Thyroid gland (tissue), 4 donors: Measurements from ENCODE around the gene SPARC.

Source experiments
- POLR2A ChIP-seq, 2 donors: fragments of 450-650 bp; IDR thresholded peaks; one replicate each; pipeline ENCODE4 v1.6.1; 2017; ENCODE audit warnings: antibody characterized with exemption in 2 of 2, mild to moderate bottlenecking in 2 of 2, moderate library complexity in 1 of 2
- TF ChIP-seq, protein P1 (sequence below), 6 experiments: fragments of 200-600 bp in 3 of 6; fragments of 450-650 bp in 3 of 6; sonication (generic) in 3 of 6; IDR thresholded peaks; one replicate each; pipeline ENCODE4 v1.5.1; 2016 to 2019; ENCODE audit warnings: antibody characterized with exemption in 6 of 6, mild to moderate bottlenecking in 2 of 6, inconsistent platforms in 1 of 6, moderate library complexity in 1 of 6

DNA sequence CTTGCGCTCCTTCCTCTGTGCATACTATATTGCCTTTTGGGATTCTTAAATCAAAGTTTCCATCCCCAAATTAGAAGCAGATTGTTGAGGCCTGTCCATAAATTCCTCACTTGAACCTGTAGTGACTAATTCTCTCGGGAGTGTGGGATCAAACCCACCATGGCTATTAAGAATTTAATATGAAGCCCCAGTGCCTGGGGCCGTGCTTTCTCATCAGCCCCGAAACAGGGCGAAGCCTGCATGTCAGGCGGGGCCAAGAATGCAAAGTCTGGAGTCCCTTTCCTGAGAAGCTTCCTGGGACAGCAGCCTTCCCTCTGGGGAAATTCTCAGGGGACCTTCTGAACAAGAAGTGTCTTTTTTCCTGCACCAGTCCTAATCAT is 66.3 kb downstream of the SPARC start:
- TF ChIP-seq, protein P1, sequence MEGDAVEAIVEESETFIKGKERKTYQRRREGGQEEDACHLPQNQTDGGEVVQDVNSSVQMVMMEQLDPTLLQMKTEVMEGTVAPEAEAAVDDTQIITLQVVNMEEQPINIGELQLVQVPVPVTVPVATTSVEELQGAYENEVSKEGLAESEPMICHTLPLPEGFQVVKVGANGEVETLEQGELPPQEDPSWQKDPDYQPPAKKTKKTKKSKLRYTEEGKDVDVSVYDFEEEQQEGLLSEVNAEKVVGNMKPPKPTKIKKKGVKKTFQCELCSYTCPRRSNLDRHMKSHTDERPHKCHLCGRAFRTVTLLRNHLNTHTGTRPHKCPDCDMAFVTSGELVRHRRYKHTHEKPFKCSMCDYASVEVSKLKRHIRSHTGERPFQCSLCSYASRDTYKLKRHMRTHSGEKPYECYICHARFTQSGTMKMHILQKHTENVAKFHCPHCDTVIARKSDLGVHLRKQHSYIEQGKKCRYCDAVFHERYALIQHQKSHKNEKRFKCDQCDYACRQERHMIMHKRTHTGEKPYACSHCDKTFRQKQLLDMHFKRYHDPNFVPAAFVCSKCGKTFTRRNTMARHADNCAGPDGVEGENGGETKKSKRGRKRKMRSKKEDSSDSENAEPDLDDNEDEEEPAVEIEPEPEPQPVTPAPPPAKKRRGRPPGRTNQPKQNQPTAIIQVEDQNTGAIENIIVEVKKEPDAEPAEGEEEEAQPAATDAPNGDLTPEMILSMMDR (IDR thresholded peaks at IDR 0.05) = no peak
- no peak for TF ChIP-seq POLR2A (IDR thresholded peaks at IDR 0.05)
